ENCODE measurements around the gene UEVLD.
A peak's percentile ranks its signal among the peaks of the same experiment; 100 is the strongest.

UEVLD gene

GRCh38 chr11:18580113-18580766 lies 8.3 kb downstream of the UEVLD start:
- DNase-seq: no peak

GRCh38 chr11:18578975-18579598 lies 9.4 kb downstream of the UEVLD start:
- DNase-seq: no peak

GRCh38 chr11:18575361-18575760 lies 13.2 kb downstream of the UEVLD start:
- no peak for DNase-seq

GRCh38 chr11:18567081-18567480 lies 21.5 kb downstream of the UEVLD start:
- no peak for DNase-seq

- DNase-seq: no peak
Measured at GRCh38 chr11:18566406-18566805, 22.1 kb downstream of the UEVLD start.

- DNase-seq: no peak
Measured at GRCh38 chr11:18564149-18564548, 24.4 kb downstream of the UEVLD start.

- DNase-seq: no peak
Measured at GRCh38 chr11:18563090-18563730, 25.3 kb downstream of the UEVLD start.

- no peak for DNase-seq
Measured at GRCh38 chr11:18548001-18548400, 40.5 kb downstream of the UEVLD start.

- DNase-seq: no peak
Measured at GRCh38 chr11:18540207-18541009, 48.1 kb downstream of the UEVLD start.

GRCh38 chr11:18536209-18536608 lies 52.3 kb downstream of the UEVLD start:
- no peak for DNase-seq

GRCh38 chr11:18534245-18534644 lies 54.3 kb downstream of the UEVLD start:
- DNase-seq: no peak

GRCh38 chr11:18533365-18533764 lies 55.2 kb downstream of the UEVLD start:
- DNase-seq: no peak

- no peak for DNase-seq
Measured at GRCh38 chr11:18527512-18527911, 61.0 kb downstream of the UEVLD start.

GRCh38 chr11:18526521-18527296 lies 61.8 kb downstream of the UEVLD start, which contains the start of gene TSG101:
Gene TSG101 (minus strand): TSS chr11:18526942. CDS start chr11:18526816, 126 bp downstream.
- DNase-seq: peak; percentile 70

- no peak for DNase-seq
Measured at GRCh38 chr11:18526130-18526520, 62.4 kb downstream of the UEVLD start.

GRCh38 chr11:18524248-18524647 lies 64.3 kb downstream of the UEVLD start:
- DNase-seq: no peak

GRCh38 chr11:18523084-18523483 lies 65.5 kb downstream of the UEVLD start:
- no peak for DNase-seq

GRCh38 chr11:18522388-18522787 lies 66.1 kb downstream of the UEVLD start:
- no peak for DNase-seq

GRCh38 chr11:18521122-18521521 lies 67.4 kb downstream of the UEVLD start:
- no peak for DNase-seq

- DNase-seq: no peak
Measured at GRCh38 chr11:18502352-18502751, 86.2 kb downstream of the UEVLD start.

GRCh38 chr11:18501629-18502028 lies 86.9 kb downstream of the UEVLD start:
- DNase-seq: no peak

- no peak for DNase-seq
Measured at GRCh38 chr11:18498039-18498438, 90.5 kb downstream of the UEVLD start.

- no peak for DNase-seq
Measured at GRCh38 chr11:18495703-18496102, 92.8 kb downstream of the UEVLD start.
